Activated T-cell treated with anti-CD3 and anti-CD28 coated beads, Interleukin-2, amount 50 U/mL, for 4 hours (primary cell): ENCODE measurements around the gene PHPT1. TPM values are rescaled to one million over a fixed set of nuclear protein-coding genes. Genes with fewer than 3 reads are reported as not detected.

Experiments
- ATAC-seq, 2 donors: fragments of 200-7000 bp; cut with Tn5 transposase; one replicate each; pipeline ENCODE4 v1.10.0; 2021
- DNase-seq: peaks from one replicate; pipeline ENCODE4 v3.0.0-alpha.2; 2020
- H3K27me3 Mint-ChIP-seq: one replicate; pipeline ENCODE4 v1.8.0; 2021; ENCODE audit warnings: low read depth, mixed read lengths
- H3K36me3 Mint-ChIP-seq: one replicate; pipeline ENCODE4 v1.8.0; 2022; ENCODE audit warnings: mixed read lengths; ENCODE audit not compliant: insufficient read depth
- H3K4me1 Mint-ChIP-seq: one replicate; pipeline ENCODE4 v1.8.0; 2021; ENCODE audit warnings: low read depth, mixed read lengths
- H3K4me3 Mint-ChIP-seq: one replicate; pipeline ENCODE4 v1.8.0; 2021; ENCODE audit warnings: mild to moderate bottlenecking, moderate library complexity, mixed read lengths
- H3K9me3 Mint-ChIP-seq: one replicate; pipeline ENCODE4 v1.8.0; 2021; ENCODE audit warnings: mixed read lengths
- total RNA-seq, 3 donors: library from RNA; stranded (reverse); gene quantifications; one replicate each; pipeline ENCODE4 v1.2.1, GENCODE V29; 2021

PHPT1 gene
- total RNA-seq, 3 donors from 2014 or later, result 112 to 120 (median 119) TPM

- peak; percentile 88 to 91 for ATAC-seq
- no peaks in the 10 kb centered on the region for H3K9me3 Mint-ChIP-seq
These were observed 36.9 kb downstream of the PHPT1 start, which contains the start of gene TRAF2 for GRCh38 chr9:136885950-136886578. Gene TRAF2 (plus strand): TSS chr9:136886516. CDS start chr9:136898741, 12,225 bp downstream.

GRCh38 chr9:136886610-136887597 is 37.7 kb downstream of the PHPT1 start:
- Mint-ChIP-seq H3K4me1 (peaks cover 41% of the 10 kb centered on the region), H3K36me3 (no peaks in the 10 kb centered on the region), H3K4me3 (peak overlapping the region; percentile 96), H3K9me3 (no peaks in the 10 kb centered on the region), H3K27me3 (no peaks in the 10 kb centered on the region)
- peak; percentile 16 to 26 for ATAC-seq
- DNase-seq, result no peak

More at GRCh38 chr9:136885950-136886578, 36.9 kb downstream of the PHPT1 start, which contains the start of gene TRAF2:
- peak within 1 kb of the TSS; percentile 96 for H3K4me3 Mint-ChIP-seq
- H3K27me3 Mint-ChIP-seq, result no peaks in the 10 kb centered on the region
- no peaks in the 10 kb centered on the region for H3K36me3 Mint-ChIP-seq
- peaks cover 50% of the 10 kb centered on the region for H3K4me1 Mint-ChIP-seq
- DNase-seq, result peak; percentile 96

GRCh38 chr9:136888454-136888853 is 39.2 kb downstream of the PHPT1 start:
- DNase-seq, result no peak
- no peak for ATAC-seq
- Mint-ChIP-seq H3K9me3 (no peaks in the 10 kb centered on the region), H3K36me3 (no peaks in the 10 kb centered on the region), H3K4me3 (peak overlapping the region; percentile 38), H3K4me1 (peaks cover 28% of the 10 kb centered on the region), H3K27me3 (no peaks in the 10 kb centered on the region)

- DNase-seq (no peak), ATAC-seq (no peak)
- no peak overlapping the region for H3K4me3 Mint-ChIP-seq
- no peaks in the 10 kb centered on the region for H3K27me3 Mint-ChIP-seq
- no peaks in the 10 kb centered on the region for H3K9me3 Mint-ChIP-seq
- H3K36me3 Mint-ChIP-seq, result peaks cover 6% of the 10 kb centered on the region
- peaks cover 29% of the 10 kb centered on the region for H3K4me1 Mint-ChIP-seq
These were observed 40.6 kb downstream of the PHPT1 start for GRCh38 chr9:136889858-136890257.

GRCh38 chr9:136890661-136891060 is 41.5 kb downstream of the PHPT1 start:
- DNase-seq (no peak), ATAC-seq (no peak)
- Mint-ChIP-seq H3K4me3 (no peak overlapping the region), H3K36me3 (peaks cover 6% of the 10 kb centered on the region), H3K9me3 (no peaks in the 10 kb centered on the region), H3K4me1 (peaks cover 24% of the 10 kb centered on the region), H3K27me3 (no peaks in the 10 kb centered on the region)

- Mint-ChIP-seq H3K4me3 (no peak overlapping the region), H3K9me3 (no peaks in the 10 kb centered on the region), H3K27me3 (no peaks in the 10 kb centered on the region), H3K4me1 (peaks cover 21% of the 10 kb centered on the region), H3K36me3 (peaks cover 15% of the 10 kb centered on the region)
- no peak for DNase-seq
- no peak for ATAC-seq
These were observed 46.8 kb downstream of the PHPT1 start for GRCh38 chr9:136896027-136896426.

GRCh38 chr9:136898483-136899100 is 49.4 kb downstream of the PHPT1 start:
- no peak overlapping the region for H3K4me3 Mint-ChIP-seq
- no peaks in the 10 kb centered on the region for H3K9me3 Mint-ChIP-seq
- no peaks in the 10 kb centered on the region for H3K27me3 Mint-ChIP-seq
- ATAC-seq (no peak), DNase-seq (no peak)
- peaks cover 45% of the 10 kb centered on the region for H3K4me1 Mint-ChIP-seq
- peaks cover 24% of the 10 kb centered on the region for H3K36me3 Mint-ChIP-seq

- ATAC-seq (no peak), DNase-seq (no peak)
- Mint-ChIP-seq H3K9me3 (no peaks in the 10 kb centered on the region), H3K27me3 (no peaks in the 10 kb centered on the region), H3K4me1 (peaks cover 46% of the 10 kb centered on the region), H3K4me3 (no peak overlapping the region), H3K36me3 (peaks cover 23% of the 10 kb centered on the region)
These were observed 50.0 kb downstream of the PHPT1 start for GRCh38 chr9:136899196-136899595.

GRCh38 chr9:136900556-136900955 is 51.3 kb downstream of the PHPT1 start:
- no peak for ATAC-seq
- DNase-seq, result no peak
- H3K4me1 Mint-ChIP-seq, result peaks cover 44% of the 10 kb centered on the region
- H3K4me3 Mint-ChIP-seq, result no peak overlapping the region
- H3K27me3 Mint-ChIP-seq, result no peaks in the 10 kb centered on the region
- no peaks in the 10 kb centered on the region for H3K9me3 Mint-ChIP-seq
- H3K36me3 Mint-ChIP-seq, result peaks cover 22% of the 10 kb centered on the region

Other genes with a start within 250 kb of the PHPT1 start
- gene EGFL7, start 186.5 kb upstream of the PHPT1 start, total RNA-seq, result 1 to 10 TPM; 2.3 to 4.3 (median 3.2) TPM
- gene AGPAT2, start 162.0 kb upstream of the PHPT1 start, total RNA-seq, result 10 to 100 TPM; 11.4 to 14.3 (median 11.7) TPM
- under 1 TPM in 2 of 3 donors, not detected in 1; 0.16 to 0.18 TPM for gene DIPK1B, start 136.8 kb upstream of the PHPT1 start, total RNA-seq
- gene LCN10, start 106.5 kb upstream of the PHPT1 start, total RNA-seq, result 1 to 10 TPM in 2 of 3 donors, under 1 TPM in 1; 0.82 to 2.4 (median 2.1) TPM
- gene LCN6, start 100.9 kb upstream of the PHPT1 start, total RNA-seq, result not detected
- gene LCN8, start 91.2 kb upstream of the PHPT1 start, total RNA-seq, result not detected
- not detected for gene LCN15, start 84.9 kb upstream of the PHPT1 start, total RNA-seq
- 10 to 100 TPM; 49.5 to 53.0 (median 51.9) TPM for gene TMEM141, start 58.1 kb upstream of the PHPT1 start, total RNA-seq
- gene CCDC183, start 53.1 kb upstream of the PHPT1 start, total RNA-seq, result under 1 TPM in 1 of 3 donors, not detected in 2; 0.49 TPM
- 100 to 1,000 TPM in 2 of 3 donors, 10 to 100 TPM in 1; 90.6 to 103 (median 100) TPM for gene RABL6, start 41.5 kb upstream of the PHPT1 start, total RNA-seq
- 1 to 10 TPM; 1.5 to 2.2 (median 1.7) TPM for gene AJM1, start 6.9 kb upstream of the PHPT1 start, total RNA-seq
- gene MAMDC4, start 2.9 kb downstream of the PHPT1 start, total RNA-seq, result 10 to 100 TPM; 10.7 to 13.9 (median 11.0) TPM
- 100 to 1,000 TPM; 330 to 366 (median 351) TPM for gene EDF1, start 16.9 kb downstream of the PHPT1 start, total RNA-seq
- 10 to 100 TPM; 64.3 to 73.4 (median 68.8) TPM for gene TRAF2, start 37.1 kb downstream of the PHPT1 start, total RNA-seq
- gene FBXW5, start 95.3 kb downstream of the PHPT1 start, total RNA-seq, result 100 to 1,000 TPM in 1 of 3 donors, 10 to 100 TPM in 2; 84.0 to 112 (median 95.3) TPM
- gene C8G, start 95.8 kb downstream of the PHPT1 start, total RNA-seq, result 1 to 10 TPM in 2 of 3 donors, under 1 TPM in 1; 0.94 to 1.4 (median 1.2) TPM
- 1 to 10 TPM in 1 of 3 donors, under 1 TPM in 2; 0.49 to 1.2 (median 0.58) TPM for gene LCN12, start 102.9 kb downstream of the PHPT1 start, total RNA-seq
- gene PTGDS, start 128.1 kb downstream of the PHPT1 start, total RNA-seq, result under 1 TPM in 2 of 3 donors, not detected in 1; 0.30 to 0.51 TPM
- not detected for gene LCNL1, start 133.6 kb downstream of the PHPT1 start, total RNA-seq
- gene PAXX, start 143.0 kb downstream of the PHPT1 start, total RNA-seq, result 100 to 1,000 TPM; 106 to 126 (median 123) TPM
- under 1 TPM in 2 of 3 donors, not detected in 1; 0.18 to 0.54 TPM for gene CLIC3, start 147.2 kb downstream of the PHPT1 start, total RNA-seq
- 10 to 100 TPM in 2 of 3 donors, 1 to 10 TPM in 1; 9.1 to 15.3 (median 14.3) TPM for gene ABCA2, start 178.8 kb downstream of the PHPT1 start, total RNA-seq
- 1 to 10 TPM in 1 of 3 donors, under 1 TPM in 2; 0.74 to 2.4 (median 0.81) TPM for gene FUT7, start 182.7 kb downstream of the PHPT1 start, total RNA-seq
- gene NPDC1, start 196.8 kb downstream of the PHPT1 start, total RNA-seq, result 10 to 100 TPM; 15.1 to 33.0 (median 23.2) TPM
- gene ENTPD2, start 204.7 kb downstream of the PHPT1 start, total RNA-seq, result under 1 TPM in 1 of 3 donors, not detected in 2; 0.34 TPM
- 1 to 10 TPM; 3.6 to 5.5 (median 4.6) TPM for gene SAPCD2, start 221.1 kb downstream of the PHPT1 start, total RNA-seq
- 1 to 10 TPM; 5.6 to 8.4 (median 7.8) TPM for gene UAP1L1, start 228.1 kb downstream of the PHPT1 start, total RNA-seq
- gene MAN1B1, start 237.6 kb downstream of the PHPT1 start, total RNA-seq, result 10 to 100 TPM; 30.7 to 34.0 (median 33.5) TPM